ENCODE results near the gene PDILT.
A peak's percentile ranks its signal among the peaks of the same experiment; 100 is the strongest.
"Not testable (repeated sequence)": the region's sequence is repeated elsewhere in the genome, so short reads cannot be mapped to it uniquely, and the experiment has no call there.

PDILT gene

GRCh38 chr16:20359997-20360396 lies 44.5 kb downstream of the PDILT start:
- DNase-seq = peak in 1 of 2 donors; percentile 1

DNA sequence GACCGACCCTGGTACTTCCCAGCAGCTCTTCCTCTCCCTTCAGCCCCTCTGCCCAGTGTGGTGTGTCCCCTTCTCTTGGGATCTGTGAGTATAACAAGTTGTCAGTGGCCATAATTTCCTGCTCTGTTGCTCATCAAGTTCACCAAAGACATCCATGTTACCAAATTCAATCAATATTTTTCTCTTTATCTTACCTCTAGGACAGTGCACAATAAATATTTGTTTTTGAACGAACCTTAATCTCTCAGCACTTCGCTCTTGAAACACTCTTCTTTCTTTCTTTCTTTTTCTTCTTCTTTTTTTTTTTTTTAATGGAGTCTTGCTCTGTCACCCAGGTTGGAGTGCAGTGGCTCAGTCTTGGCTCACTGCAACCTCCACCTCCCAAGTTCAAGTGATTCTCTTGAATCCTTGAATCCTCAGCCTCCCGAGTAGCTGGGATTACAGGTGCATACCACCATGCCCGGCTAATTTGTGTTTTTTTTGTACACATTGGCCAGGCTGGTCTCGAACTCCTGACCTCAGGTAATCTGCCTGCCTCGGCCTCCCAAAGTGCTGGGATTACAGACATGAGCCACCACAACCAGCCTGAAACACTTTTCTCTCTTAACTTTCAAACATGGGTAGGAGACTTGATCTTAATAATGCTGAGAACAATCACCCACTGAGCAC lies 49.3 kb downstream of the PDILT start:
- DNase-seq = no peak

DNA sequence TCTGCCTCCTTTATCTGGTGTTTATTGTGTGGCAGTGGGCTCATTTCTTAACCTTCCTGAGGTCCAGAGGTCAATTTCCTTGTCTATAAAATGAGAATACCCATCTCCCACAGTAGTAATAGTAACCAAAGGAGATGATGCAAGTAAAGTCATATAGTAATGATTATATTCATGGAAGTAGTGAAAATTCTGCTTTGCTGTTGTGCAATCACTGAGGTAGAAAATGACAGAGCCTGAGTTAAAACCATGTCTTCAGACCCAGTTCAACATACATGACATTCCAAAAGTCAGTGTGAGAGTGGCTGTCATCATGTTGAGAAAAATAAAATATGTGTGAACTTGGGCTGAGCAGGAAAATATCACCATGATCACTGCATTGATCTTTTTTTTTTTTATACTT lies 51.2 kb downstream of the PDILT start:
- DNase-seq = no peak

DNA sequence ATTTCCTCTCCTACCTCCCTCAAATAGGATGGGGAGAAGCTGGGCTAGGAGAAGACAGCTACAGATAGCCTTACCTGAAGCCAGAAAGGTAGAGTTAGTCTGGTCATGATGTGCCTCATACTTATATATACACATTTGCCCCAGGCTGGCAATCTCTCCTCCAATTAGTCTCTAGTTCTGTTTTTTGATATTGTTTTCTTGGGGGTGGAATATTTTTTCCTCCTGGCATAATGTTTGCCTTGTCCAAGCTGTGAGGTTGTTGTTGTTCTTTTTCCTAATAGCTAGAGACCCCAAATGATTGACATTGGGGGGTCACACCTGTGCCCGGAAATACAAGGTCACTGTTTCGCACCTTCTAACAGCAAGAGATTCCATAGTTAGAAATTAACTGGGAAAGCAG lies 51.9 kb downstream of the PDILT start, which contains the start of gene UMOD:
Gene UMOD (minus strand): TSS at position 101 of the 400 bp plus-strand sequence. CDS start 1,978 bp downstream, outside the sequence.
- DNase-seq = no peak

DNA sequence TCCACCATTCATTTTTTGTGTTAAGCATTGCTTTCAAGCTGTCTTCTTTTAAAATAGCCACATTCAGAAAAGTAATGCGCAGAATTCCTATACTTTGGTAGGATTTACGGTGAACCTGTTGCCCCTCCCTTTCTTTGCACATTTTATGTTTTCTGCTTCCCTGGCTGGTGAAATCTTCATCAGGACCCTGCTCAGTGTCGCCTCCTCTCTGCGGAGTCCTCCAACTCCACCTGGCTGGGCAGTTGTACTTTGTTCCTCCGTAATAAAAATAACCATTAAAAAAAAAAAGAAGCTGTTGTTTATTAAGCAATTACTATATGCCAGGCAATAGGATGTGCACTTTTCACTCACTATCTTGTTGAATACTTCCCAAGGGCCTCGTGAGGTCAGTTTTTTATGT lies 54.9 kb downstream of the PDILT start:
- DNase-seq = no peak

- DNase-seq = no peak
These were observed 56.0 kb downstream of the PDILT start for GRCh38 chr16:20348365-20349185.

DNA sequence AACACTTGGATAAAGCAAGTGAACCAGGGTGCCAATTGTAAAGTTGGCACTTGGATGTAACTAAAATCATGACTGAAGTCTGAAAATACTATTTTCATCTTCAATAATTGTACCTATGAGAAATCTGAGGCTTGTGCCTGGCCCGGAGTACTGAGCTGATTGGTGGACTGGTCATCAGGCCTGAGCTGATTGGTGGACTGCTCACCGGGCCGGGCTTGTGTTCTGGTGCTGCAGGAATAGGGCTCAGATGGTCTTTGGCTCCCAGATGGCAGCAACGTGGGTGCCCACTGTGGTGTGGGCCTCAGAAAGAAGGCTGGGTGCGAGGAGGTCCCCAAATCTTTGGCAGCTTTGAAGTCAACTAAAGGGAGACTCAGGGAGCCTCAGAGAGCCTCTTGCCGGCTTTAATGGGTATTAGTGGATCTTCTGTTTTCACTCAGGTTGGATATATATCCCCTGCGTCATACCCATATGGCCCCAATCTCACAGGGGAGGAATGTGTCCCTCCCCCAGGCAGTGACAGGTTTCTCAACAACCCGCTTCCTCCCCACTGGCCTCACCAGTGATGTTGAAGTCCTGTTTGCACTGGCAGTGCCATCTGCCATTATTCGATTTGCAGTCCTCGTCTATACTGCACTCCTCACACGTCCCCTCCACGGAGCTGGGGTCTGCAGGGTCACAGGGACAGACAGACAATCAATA lies 56.7 kb downstream of the PDILT start:
- no peak for DNase-seq

DNA sequence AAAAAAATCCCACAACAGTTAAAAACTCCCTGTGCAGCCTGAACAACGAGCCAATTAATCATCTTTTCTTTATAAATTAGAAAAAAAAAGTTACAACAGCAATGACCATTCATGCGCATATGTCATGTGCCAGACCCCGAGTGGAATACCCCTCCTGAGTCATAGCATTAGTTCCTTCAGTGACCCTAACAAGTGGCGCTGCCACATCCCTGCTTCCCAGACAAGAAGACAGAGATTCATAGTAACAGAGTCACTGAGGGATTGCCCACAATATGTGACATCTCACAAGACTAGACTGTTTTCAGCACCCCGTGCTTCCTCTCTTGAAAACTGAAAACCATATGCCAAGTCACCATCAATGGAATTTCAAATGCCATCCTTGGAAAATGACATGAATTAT lies 59.9 kb downstream of the PDILT start:
- DNase-seq = no peak

DNA sequence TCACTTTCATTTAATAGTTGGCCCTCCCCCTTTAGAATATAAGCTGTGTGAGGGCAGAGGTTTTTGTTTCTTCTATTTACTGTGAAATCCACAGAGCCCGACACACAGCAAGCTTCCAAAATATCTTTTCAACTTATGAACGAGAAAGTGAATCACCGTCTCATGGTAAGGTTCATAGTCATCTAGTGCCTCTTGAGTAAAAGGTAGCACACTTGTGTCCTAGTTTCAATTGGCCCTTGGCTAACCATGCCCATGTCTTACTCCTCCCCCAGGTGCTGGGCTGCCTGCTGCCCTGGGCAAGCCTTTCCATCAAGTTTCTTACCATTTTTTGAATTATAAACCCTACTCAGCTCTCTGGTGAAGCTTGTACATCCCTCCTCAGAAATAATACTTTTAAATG lies 64.8 kb downstream of the PDILT start:
- no peak for DNase-seq

GRCh38 chr16:20336955-20337354 lies 67.6 kb downstream of the PDILT start:
- no peak for DNase-seq

DNA sequence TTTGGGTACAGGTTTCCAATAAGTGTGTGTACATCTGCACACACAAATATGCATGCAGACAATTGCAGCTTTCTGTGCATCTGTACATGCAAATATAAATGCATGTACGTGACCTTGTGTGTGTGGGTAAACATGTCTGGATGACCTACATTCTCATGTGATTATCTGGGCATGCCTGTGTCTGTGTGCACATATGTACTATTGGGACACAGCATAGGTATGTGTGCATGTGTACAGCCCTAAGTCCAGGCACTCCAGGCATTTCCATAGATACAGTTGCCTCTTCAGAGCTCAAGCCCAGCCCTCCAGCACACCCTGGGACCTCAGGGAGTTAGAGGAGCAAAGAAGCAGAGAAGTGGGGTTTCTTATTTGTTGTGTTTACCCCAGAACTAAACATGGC lies 70.1 kb downstream of the PDILT start:
- no peak for DNase-seq

- DNase-seq = no peak
These were observed 71.4 kb downstream of the PDILT start for GRCh38 chr16:20333120-20333519.

GRCh38 chr16:20332411-20332810 lies 72.1 kb downstream of the PDILT start:
- DNase-seq = no peak

DNA sequence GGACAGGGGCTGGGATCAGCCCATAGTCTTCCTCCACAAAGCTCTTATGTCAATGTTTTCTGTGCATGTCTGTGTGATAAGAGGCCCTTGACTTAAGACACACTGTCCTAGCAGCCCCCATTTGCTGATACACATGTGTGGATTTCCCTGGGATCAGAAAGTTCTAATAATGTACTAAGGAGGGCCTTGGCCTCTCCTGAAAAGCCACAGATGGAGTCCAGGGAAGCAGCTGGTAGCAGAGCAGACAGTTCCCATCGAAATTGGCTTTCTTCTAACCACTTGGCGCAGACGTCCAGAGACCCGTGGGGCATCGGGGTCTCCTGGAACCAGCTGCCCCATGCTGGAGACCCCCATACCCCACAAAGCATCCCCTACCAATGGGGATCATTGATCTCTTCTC lies 72.9 kb downstream of the PDILT start:
- DNase-seq = no peak

DNA sequence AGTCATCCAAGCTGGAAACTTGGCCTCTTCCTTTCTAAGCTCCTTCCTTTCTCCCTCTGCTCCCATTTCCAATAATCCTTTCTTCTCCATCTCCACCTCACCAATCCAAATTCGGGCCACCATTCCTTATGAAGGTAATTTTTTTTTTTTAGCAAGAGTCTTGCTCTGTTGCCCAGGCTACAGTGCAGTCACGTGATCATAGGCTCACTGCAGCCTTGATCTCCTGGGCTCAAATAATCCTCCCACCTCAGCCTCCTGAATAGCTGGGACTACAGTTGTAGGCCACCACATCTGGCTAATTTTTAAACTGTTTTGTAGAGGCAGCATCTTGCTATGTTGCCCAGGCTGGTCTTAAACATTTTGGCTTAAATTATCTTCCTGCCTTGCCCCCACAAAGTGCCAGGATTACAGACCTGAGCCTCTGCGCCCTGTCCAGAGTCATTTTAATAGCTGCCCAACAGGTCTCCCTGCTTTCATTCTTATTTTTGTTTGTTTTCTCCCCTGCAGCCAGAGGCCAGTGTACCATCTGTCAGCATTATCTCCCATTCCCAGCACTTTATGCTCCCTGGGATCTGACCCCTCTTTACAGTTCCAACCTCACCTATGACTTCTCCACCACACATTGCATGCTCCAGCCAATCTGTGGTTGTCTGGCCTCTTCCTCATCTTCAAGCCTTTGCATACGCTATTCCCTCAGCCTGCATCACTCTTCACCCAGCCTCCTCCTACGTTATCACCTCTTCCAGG lies 75.0 kb downstream of the PDILT start:
- no peak for DNase-seq

DNA sequence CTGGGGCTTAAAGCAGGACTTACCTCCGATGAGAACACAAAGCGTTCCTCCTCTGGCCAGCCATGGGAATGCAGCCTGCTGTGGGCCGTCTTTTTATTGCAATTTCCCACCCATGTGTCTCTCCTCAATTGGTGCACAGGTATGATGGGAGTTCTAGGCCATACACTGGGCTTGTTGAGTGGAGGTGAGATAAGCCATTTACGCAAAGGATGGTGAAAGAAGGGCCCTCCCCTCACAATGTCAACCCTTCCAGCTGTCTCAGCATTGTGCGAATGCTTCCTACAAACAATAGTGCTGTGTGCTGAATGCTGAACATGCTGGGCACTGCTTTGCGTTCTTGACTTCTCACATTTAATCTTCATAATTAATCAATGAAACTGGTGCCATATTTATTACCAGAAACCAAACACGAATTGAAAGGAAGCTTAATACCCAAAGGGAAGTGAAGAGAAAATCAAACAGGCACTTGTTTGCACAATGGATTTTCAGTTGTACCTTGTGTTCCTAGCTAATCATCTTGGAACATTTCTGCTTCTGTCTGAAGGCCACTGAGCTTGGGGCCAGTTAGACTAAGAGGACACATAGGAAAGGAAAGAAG lies 77.0 kb downstream of the PDILT start, which contains the start of gene GP2:
Gene GP2 (minus strand): TSS at position 70 of the 598 bp plus-strand sequence. CDS start 1,082 bp downstream, outside the sequence.
- no peak for DNase-seq

DNA sequence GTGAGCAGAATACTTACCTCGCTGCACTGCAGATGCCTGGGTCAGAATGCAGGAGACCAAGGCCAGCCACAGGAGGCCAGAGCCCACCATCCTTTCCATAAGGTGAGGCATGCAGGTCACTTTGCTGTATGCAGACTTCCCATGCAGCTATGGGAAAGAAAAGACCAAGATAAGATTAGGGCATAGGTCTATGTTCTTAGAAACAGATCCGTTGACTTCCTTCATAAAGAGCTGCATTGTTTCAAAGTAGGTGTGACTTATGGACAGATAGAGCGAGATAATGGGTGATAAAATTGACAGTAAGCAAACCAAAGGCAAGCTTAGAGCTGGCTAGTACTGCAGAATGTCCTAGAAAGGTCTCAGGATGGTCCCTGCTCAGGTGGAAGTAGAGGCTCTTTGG lies 78.2 kb downstream of the PDILT start:
- no peak for DNase-seq

GRCh38 chr16:20325005-20325404 lies 79.5 kb downstream of the PDILT start:
- no peak for DNase-seq

GRCh38 chr16:20323591-20324117 lies 80.9 kb downstream of the PDILT start:
- DNase-seq = no peak

DNA sequence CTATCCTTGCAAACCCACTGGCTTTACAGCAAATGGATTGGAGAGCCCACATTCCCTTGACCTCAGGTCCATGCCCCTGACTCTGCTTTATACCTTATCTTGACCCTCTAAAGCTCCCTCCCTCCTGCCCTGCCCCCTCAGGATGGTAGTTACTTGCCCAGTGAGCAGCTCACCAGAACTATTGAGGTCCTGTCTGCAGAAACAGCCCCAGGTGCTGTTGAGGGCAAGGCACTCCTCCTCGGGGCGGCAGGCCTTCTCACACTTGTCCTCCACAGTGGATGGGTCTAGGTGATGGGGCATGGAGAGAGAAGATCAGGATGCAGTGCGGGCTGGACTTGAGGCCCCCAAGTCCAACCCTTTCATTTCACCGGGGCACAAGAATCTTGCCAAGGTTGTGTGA lies 81.8 kb downstream of the PDILT start:
- DNase-seq = no peak

GRCh38 chr16:20321671-20322070 lies 82.9 kb downstream of the PDILT start:
- DNase-seq = no peak

DNA sequence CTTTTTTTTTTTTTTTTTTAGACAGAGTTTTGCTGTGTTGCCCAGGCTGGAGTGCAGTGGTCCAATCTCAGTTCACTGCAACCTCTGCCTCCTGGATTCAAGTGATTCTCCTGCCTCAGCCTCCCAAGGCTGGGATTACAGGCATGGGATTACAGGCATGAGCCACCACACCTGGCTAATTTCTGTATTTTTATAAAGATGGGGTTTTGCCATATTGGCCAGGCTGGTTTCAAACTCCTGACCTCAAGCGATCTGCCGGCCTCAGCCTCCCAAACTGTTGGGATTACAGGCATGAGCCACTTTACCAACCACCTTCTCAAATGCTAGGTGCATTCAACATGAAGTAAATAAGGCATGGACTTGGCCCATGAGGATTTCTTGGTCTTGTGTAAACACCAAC lies 83.5 kb downstream of the PDILT start:
- not testable (repeated sequence) for DNase-seq

All from inflammatory macrophage treated with lipopolysaccharide for 1 hour (primary cell).